NCI-H2029 (cell line): ENCODE results near the gene TEAD1.

Experiments used
- DNase-seq: peaks from one replicate; lab custom pipeline; 2025; lab: John Stamatoyannopoulos, UW

Gene TEAD1

DNA sequence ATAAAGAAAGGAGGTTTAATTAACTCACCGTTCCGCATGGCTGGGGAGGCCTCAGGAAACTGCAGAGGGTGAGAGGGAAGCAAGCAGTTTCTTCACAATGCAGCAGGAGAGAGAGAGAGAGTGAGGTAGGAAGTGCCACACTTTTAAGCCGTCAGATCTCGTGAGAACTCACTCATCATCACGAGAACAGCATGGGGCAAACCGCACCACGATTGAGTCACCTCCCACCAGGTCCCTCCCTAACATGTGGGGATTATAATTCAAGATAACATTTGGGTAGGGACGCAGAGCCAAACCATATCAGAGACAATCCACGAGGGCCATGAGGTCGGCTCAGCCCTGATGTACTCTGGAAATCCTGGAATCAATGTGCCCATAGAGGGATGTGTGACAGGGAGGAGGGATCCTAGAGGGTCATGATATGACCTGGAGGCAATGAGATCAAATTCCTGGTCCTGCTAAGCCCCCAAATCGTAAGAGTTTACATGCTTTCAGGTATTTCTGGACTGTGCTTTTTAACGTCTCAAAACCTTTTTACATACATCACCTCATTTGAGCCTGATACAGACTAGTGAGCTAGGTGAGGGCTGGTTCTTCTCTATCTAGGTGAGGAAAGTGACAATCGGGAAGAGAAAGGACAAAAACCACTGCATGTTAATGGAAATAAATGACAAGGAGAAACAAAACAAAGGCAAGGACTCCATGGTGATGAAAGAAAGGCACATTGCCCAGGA, 315.4 kb downstream of the TEAD1 start:
- DNase-seq, result peak; percentile 25

DNA sequence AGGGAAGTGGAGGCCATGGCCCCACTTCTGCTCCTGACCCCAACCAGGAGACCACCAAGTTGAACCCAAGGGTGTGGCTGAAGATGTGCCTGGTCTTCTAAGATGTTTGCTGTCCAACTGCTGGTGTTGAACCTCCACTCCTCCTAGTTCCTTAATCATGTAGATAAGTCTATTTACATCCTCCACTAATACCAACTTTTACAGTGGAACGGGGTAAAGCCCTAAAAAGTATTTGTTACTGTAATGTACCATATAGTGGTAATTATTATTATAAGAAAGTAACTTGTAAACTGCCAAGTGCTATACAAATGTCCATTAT, 315.9 kb downstream of the TEAD1 start:
- DNase-seq, result no peak

DNA sequence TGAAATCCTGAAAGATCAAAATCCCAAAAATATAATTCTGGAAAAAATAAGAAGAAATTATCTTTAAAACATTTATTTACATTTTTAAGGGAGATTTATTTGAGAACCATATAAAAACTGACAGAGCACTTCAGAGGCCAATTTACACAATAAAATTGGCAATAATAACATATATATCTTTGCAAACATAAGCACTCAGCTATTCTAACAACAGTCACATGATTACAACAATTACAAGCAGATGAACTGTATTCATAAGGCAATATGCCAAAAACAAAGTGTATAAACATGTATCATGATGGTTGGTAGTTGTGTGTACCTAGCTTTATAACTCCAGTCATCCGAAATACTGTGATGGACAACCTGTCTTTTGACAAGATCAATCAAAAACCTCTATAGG, 317.2 kb downstream of the TEAD1 start:
- no peak for DNase-seq

DNA sequence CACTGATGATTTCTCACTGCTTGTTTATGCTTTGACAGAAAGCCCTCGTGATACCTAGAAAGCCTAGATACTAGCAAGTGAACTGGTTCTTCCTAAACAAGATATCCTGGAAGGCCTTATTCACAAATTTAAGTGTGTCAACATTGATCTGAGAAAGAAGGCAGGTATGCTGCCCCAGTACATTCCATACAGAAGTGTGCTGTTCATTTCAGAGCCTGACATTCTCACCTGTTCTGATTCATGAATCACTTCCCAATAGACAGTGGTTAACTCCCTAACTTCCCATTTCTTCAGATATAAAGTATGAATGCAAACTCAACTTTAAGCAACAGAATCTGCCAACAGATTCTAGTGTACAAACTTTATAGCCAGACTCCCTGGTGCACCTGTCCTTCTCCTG, 319.4 kb downstream of the TEAD1 start:
- no peak for DNase-seq
